ENCODE data around the gene P2RX2.

The P2RX2 gene

GRCh38 chr12:132621657-132622435, 3.3 kb downstream of the P2RX2 start:
- DNase-seq: no peak

- no peak for DNase-seq
These were observed 4.0 kb downstream of the P2RX2 start for GRCh38 chr12:132622437-132623071.

DNA sequence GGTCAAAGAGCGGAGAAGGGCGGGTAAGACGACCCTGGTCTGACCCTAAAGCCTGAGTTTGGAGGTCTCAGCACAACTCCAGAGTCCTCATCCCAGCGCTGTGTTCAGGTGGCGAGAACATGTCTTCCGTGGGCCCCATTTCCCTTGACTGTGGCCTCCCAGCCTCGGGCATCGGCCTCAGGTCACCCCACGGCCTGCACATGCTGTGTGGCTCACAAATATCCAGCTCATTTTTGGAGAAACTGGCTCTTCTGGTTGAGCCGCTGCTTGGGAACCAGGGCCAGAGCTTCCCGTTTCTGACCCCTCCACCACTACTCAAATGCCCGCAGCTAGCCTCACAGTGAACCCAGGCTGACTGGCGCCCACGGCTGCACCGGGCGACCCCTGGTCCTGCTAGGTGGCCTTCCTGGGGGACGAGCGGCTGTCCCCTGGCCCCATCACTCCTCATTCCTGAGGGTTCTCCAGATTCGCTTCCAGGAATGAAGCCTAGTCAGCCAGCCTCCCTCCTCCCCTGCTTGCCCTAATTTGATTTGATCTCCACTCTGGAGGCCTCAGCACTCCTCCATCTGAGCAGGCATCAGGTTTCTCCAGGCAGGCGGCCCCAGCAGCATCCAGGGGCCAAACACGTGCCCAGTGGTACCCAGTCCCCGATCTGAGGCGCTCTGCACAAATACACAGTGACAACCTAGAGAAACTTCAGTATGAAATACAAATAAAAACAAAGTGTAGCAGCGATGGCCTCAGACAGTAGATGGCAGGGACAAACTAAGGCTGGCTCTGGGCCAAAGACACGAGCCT, 4.7 kb downstream of the P2RX2 start:
- no peak for DNase-seq

GRCh38 chr12:132624186-132624855, 5.7 kb downstream of the P2RX2 start:
- DNase-seq: no peak

DNA sequence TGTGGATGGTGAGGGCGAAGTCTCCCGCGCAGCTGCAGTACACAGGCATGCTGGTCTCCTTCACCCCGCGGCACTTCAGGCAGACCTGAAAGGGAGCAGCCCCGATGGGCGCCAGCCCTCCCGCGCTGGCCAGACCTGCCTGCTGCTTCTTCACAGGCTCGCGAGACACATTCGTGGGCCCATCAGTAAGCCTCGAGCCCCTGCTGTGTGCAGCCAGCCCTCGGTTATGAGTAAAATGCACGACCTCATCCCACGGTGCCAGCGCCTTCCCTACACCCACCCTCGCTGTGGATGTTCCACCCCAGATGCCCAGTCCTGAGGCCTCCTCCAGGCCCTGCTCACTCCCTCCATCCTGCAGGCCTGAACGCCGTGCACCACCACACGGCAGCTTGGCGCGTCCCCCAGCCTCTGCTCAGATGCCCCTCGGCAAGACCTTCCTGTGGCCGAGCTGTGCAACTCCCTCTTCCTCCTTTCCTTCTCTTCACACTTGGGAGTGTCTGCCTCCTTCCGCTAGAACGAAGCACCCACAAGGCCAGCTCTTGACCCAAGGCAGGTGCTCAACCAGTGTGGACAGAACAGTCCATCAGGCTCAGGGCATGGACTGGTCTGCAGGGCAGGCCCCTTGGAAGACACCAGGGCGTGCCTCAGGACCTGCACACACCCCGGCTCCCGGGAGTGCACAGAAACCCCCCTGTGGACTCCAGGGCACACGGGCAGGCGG, 6.5 kb downstream of the P2RX2 start:
- DNase-seq: no peak

GRCh38 chr12:132625731-132626430, 7.3 kb downstream of the P2RX2 start:
- no peak for DNase-seq

DNA sequence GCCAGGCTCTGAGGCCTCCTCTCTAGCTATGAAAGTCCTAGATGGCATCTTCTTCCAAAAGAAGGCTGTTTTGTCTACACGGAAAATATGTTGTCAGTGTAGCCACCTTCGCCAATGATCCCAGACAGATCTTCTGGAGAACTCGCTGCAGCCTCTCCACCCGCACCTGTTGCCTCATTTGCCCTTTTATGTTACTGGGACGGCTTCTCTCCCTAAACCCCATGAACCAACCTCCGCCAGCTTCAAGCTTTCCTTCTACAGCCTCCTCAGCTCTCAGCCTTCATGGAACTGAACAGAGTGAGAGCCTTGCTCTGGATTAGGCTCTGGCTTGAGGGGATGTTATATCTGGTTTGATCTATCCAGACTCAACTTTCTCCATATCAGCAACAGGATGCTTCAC, 10.8 kb downstream of the P2RX2 start:
- no peak for DNase-seq

DNA sequence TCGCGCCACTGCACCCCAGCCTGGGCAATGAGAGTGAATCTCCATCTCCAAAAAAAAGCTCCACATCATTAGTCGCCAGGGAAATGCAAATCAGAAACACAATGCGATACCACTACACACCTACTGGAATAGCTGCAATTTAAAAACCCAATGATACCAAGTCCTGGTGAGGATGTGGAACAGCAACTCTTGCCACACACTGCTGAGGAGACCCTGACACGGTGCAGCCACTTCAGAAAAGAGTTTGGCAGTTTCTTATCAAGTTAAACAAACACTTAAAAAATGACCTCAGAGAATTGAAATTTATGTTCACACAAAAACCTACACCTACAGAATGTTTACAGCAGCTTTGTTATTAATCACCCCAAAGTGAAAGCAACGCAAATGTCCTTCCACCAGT, 12.1 kb downstream of the P2RX2 start:
- DNase-seq: no peak

GRCh38 chr12:132631666-132632065, 13.1 kb downstream of the P2RX2 start:
- DNase-seq: no peak

- no peak for DNase-seq
These were observed 14.1 kb downstream of the P2RX2 start for GRCh38 chr12:132632521-132633228.

GRCh38 chr12:132633398-132633797, 14.8 kb downstream of the P2RX2 start:
- DNase-seq: no peak

GRCh38 chr12:132633901-132634300, 15.3 kb downstream of the P2RX2 start:
- DNase-seq: no peak

DNA sequence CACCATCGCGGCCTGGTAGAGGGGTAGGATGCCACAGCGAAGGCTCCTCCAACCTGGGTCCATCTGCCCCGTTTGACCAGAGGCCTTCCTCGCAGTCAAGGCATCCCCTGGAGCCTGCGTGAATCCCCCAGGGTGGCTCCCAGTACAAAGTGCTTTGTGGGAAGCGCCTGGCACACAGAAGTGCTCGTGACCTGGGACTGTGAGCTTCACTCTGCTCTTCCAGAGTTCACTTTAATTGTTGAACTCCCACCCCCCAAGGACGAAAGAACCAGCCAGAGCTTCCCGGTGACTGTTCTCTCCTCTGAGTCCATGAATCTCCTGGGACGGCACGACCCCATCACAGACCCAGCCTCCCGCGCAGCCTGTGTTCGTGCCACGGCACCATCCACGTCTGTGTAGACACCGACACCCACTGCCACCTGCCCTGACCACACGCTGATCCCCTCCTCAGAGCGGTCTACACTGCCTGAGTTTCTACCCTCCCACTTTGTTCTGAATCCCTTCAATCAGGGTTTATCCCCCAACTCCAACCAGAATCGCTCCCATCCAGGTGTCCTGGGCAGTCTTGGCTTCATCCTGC, 15.9 kb downstream of the P2RX2 start:
- DNase-seq: no peak

GRCh38 chr12:132635076-132635955, 16.7 kb downstream of the P2RX2 start:
- DNase-seq: no peak

DNA sequence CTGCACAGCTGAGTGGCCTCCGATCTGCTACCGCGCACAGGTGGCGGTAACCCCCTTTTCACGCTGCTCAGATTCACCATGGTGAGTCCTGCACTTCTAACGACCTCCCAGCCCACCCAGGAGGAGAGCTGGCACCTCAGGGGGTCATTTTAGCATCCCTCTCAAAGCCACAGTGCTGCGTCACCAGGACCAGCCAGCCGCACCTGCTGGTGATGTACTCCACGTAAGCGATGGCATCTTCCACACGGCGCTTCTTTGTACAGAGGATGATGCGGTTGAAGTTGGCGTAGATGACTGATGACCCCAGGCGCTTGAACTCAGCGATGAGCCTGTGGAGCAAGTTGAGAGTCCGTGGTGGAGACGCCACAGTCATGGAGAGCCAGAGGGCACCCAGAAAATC, 19.2 kb downstream of the P2RX2 start:
- DNase-seq: no peak

- no peak for DNase-seq
These were observed 20.2 kb downstream of the P2RX2 start for GRCh38 chr12:132638541-132639408.

GRCh38 chr12:132639956-132640520, 21.5 kb downstream of the P2RX2 start:
- DNase-seq: no peak

GRCh38 chr12:132640936-132641335, 22.4 kb downstream of the P2RX2 start:
- DNase-seq: no peak

Data from NCI-H187 treated with DMSO at 0.1 percent for 48 hours (cell line).